DND-41 (cell line): ENCODE measurements around the gene MAN1A1.

ENCODE experiments used
- EZH2 ChIP-seq: IDR thresholded peaks from 3 replicates; pipeline ENCODE4 v1.6.1; 2012; ENCODE audit warnings: borderline replicate concordance, low read depth, mild to moderate bottlenecking, moderate library complexity, low read length, inconsistent platforms; ENCODE audit not compliant: severe bottlenecking
- TF ChIP-seq, protein P1 (sequence below): IDR thresholded peaks from 2 replicates; pipeline ENCODE4 v1.5.1; 2012; ENCODE audit warnings: borderline replicate concordance, low read length, moderate library complexity, mild to moderate bottlenecking; ENCODE audit not compliant: poor library complexity, severe bottlenecking; ENCODE audit errors: extremely low read depth

DNA sequence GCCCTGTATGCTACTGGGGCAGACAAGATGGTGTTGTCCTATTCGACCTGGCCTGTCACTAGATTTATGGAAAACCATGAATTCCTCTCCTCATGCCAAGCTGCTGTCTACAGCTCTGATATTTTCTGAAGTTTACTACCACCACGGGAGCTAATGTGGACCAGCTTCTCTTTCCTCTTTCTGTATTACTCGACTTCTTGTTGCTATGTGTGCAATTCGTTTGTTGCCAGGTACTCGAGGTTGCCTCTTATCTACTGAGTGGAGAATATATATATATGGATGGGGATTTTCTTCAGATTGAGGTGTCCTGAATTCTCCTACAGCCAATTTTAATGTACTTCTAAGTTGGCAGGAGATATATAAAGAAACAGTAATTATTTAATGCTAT, 34.7 kb downstream of the MAN1A1 start:
- TF ChIP-seq, protein P1, sequence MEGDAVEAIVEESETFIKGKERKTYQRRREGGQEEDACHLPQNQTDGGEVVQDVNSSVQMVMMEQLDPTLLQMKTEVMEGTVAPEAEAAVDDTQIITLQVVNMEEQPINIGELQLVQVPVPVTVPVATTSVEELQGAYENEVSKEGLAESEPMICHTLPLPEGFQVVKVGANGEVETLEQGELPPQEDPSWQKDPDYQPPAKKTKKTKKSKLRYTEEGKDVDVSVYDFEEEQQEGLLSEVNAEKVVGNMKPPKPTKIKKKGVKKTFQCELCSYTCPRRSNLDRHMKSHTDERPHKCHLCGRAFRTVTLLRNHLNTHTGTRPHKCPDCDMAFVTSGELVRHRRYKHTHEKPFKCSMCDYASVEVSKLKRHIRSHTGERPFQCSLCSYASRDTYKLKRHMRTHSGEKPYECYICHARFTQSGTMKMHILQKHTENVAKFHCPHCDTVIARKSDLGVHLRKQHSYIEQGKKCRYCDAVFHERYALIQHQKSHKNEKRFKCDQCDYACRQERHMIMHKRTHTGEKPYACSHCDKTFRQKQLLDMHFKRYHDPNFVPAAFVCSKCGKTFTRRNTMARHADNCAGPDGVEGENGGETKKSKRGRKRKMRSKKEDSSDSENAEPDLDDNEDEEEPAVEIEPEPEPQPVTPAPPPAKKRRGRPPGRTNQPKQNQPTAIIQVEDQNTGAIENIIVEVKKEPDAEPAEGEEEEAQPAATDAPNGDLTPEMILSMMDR: no peak
- TF ChIP-seq EZH2: no peak
